Sigmoid colon (tissue), 4 donors: ENCODE results near the gene FLNA.
"Not testable (repeated sequence)": the region's sequence is repeated elsewhere in the genome, so short reads cannot be mapped to it uniquely, and the experiment has no call there.

ENCODE experiments used
- CTCF ChIP-seq, 4 experiments: fragments of 450-650 bp in 3 of 4; fragments of 200-600 bp in 1 of 4; IDR thresholded peaks; one replicate each; pipeline ENCODE4 v1.5.1; 2016 to 2019; ENCODE audit warnings: antibody characterized with exemption in 4 of 4, mild to moderate bottlenecking in 3 of 4, moderate library complexity in 2 of 4
- POLR2A ChIP-seq, 2 donors: fragments of 450-650 bp; IDR thresholded peaks; one replicate each; pipeline ENCODE4 v1.6.1; 2016; ENCODE audit warnings: antibody characterized with exemption in 2 of 2, mild to moderate bottlenecking in 2 of 2, moderate library complexity in 2 of 2
- POLR2AphosphoS5 ChIP-seq, 4 donors: sonication (generic); formaldehyde crosslinking; IDR thresholded peaks; one replicate each; pipeline ENCODE4 v1.6.1; 2017; ENCODE audit warnings: antibody characterized with exemption in 4 of 4

GRCh38 chrX:154302998-154303397 is 71.4 kb downstream of the FLNA start:
- not testable (repeated sequence) for TF ChIP-seq CTCF, POLR2A, POLR2AphosphoS5 (IDR thresholded peaks at IDR 0.05)
